Endothelial cell of umbilical vein (primary cell): ENCODE measurements around the gene PFDN5. TPM values are rescaled to one million over a fixed set of nuclear protein-coding genes. Genes with fewer than 3 reads are reported as not detected.

Source experiments
- BruUV-seq: library from RNA; stranded (reverse); fragments of 400-500 nt; replicated peaks from 2 replicates; lab custom pipeline; 2021; lab: Mats Ljungman, UMichigan
- CTCF ChIA-PET: fragments of 300-600, 350-600 bp; sonication (Branson Sonifier 250); formaldehyde crosslinking; loops from one replicate; lab custom pipeline; 2021; ENCODE audit warnings: antibody characterized with exemption, inconsistent platforms; lab: Charles Lee
- POLR2A ChIA-PET: fragments of 300-600, 350-600 bp; sonication (Branson Sonifier 250); formaldehyde crosslinking; loops from one replicate; lab custom pipeline; 2021; ENCODE audit warnings: antibody characterized with exemption, inconsistent platforms; lab: Charles Lee
- DNase-seq: peaks from one replicate; pipeline ENCODE4 v3.0.0-alpha.2; 2011; ENCODE audit warnings: low read depth, low spot score
- FAIRE-seq: peaks from 2 replicates; lab custom pipeline; 2011; peaks lifted over from hg19 to GRCh38; lab: Jason Lieb, UNC
- H2AFZ ChIP-seq: 2 replicates; pipeline ENCODE4 v1.6.0; 2012; ENCODE audit warnings: low read depth, low read length, control low read depth, inconsistent platforms
- H3K27ac ChIP-seq: 2 replicates; pipeline ENCODE4 v1.5.1; 2011; ENCODE audit warnings: low read depth, mild to moderate bottlenecking, control low read depth, low read length, moderate library complexity; ENCODE audit not compliant: insufficient read depth
- H3K27me3 ChIP-seq, 2 experiments: 2 replicates each; pipeline versions ENCODE4 v1.6.0 to v1.6.1; 2011; ENCODE audit warnings: low read length in 2 of 2, mixed read lengths in 1 of 2; ENCODE audit not compliant: control insufficient read depth in 2 of 2, insufficient read depth in 2 of 2
- H3K36me3 ChIP-seq, 2 experiments: 2 replicates in 1 of 2; 3 replicates in 1 of 2; pipeline ENCODE4 v1.5.1; 2011; ENCODE audit warnings: low read length in 2 of 2, mild to moderate bottlenecking in 1 of 2, moderate library complexity in 1 of 2; ENCODE audit not compliant: control insufficient read depth in 2 of 2, insufficient read depth in 2 of 2; ENCODE audit errors: extremely low read depth in 1 of 2
- H3K4me1 ChIP-seq: 3 replicates; pipeline ENCODE4 v1.5.1; 2011; ENCODE audit warnings: mild to moderate bottlenecking, low read length; ENCODE audit not compliant: control insufficient read depth, insufficient read depth; ENCODE audit errors: extremely low read depth
- H3K4me2 ChIP-seq: 2 replicates; pipeline ENCODE4 v1.6.1; 2011; ENCODE audit warnings: low read length, control low read depth, mixed read lengths; ENCODE audit not compliant: insufficient read depth
- H3K4me3 ChIP-seq, 3 experiments: fragments of 200-600 bp in 1 of 3; sonication (generic), shearing (Covaris generic) in 1 of 3; replicated peaks in 1 of 3; 2 replicates each; pipeline ENCODE4 v1.5.1; 2011 to 2016; ENCODE audit warnings: control low read depth in 3 of 3, low read length in 3 of 3, mild to moderate bottlenecking in 2 of 3, inconsistent platforms in 1 of 3, low read depth in 1 of 3, moderate library complexity in 1 of 3; ENCODE audit not compliant: insufficient read depth in 1 of 3
- H3K79me2 ChIP-seq: 2 replicates; pipeline ENCODE4 v1.6.0; 2012; ENCODE audit warnings: low read length, inconsistent platforms; ENCODE audit not compliant: control insufficient read depth, insufficient read depth
- H3K9ac ChIP-seq: replicated peaks from 2 replicates; pipeline ENCODE3; 2011; ENCODE audit warnings: low read length, control low read depth; ENCODE audit not compliant: insufficient read depth; ENCODE audit errors: extremely low read depth
- H3K9me1 ChIP-seq: replicated peaks from 3 replicates; pipeline ENCODE4 v1.6.0; 2011; ENCODE audit warnings: mild to moderate bottlenecking, low read length; ENCODE audit not compliant: control insufficient read depth, insufficient read depth; ENCODE audit errors: extremely low read depth
- H3K9me3 ChIP-seq: replicated peaks from 2 replicates; pipeline ENCODE4 v1.5.1; 2012; ENCODE audit warnings: low read length, inconsistent platforms; ENCODE audit not compliant: control insufficient read depth, insufficient read depth
- H4K20me1 ChIP-seq: replicated peaks from 2 replicates; pipeline ENCODE3; 2011; ENCODE audit warnings: mild to moderate bottlenecking, low read length; ENCODE audit not compliant: control insufficient read depth, insufficient read depth; ENCODE audit errors: extremely low read depth
- CTCF ChIP-seq, 2 donors: IDR thresholded peaks; 1 replicate in 1 of 2; 2 replicates in 1 of 2; pipeline ENCODE4 v1.5.1; 2011; ENCODE audit warnings: low read length in 2 of 2, mild to moderate bottlenecking in 2 of 2, moderate library complexity in 2 of 2, control low read depth in 1 of 2, inconsistent platforms in 1 of 2, low read depth in 1 of 2; ENCODE audit not compliant: insufficient read depth in 1 of 2; ENCODE audit errors: extremely low read depth in 1 of 2
- EZH2 ChIP-seq: IDR thresholded peaks from 2 replicates; pipeline ENCODE4 v1.6.1; 2012; ENCODE audit warnings: borderline replicate concordance, low read depth, mild to moderate bottlenecking, moderate library complexity, low read length, inconsistent platforms; ENCODE audit not compliant: severe bottlenecking
- FOS ChIP-seq: IDR thresholded peaks from 2 replicates; pipeline ENCODE4 v1.6.1; 2011; ENCODE audit warnings: mild to moderate bottlenecking, low read length, moderate library complexity, borderline replicate concordance; ENCODE audit not compliant: insufficient read depth
- GATA2 ChIP-seq: IDR thresholded peaks from 2 replicates; pipeline ENCODE4 v1.7.0; 2011; ENCODE audit warnings: low read depth, mild to moderate bottlenecking, moderate library complexity, mixed read lengths, low read length; ENCODE audit not compliant: insufficient read length, insufficient read depth
- JUN ChIP-seq: IDR thresholded peaks from 2 replicates; pipeline ENCODE4 v1.6.1; 2011; ENCODE audit warnings: borderline replicate concordance, low read depth; ENCODE audit not compliant: insufficient read length, insufficient read depth
- MYC ChIP-seq: IDR thresholded peaks from one replicate; pipeline ENCODE4 v1.6.1; 2011; ENCODE audit warnings: mild to moderate bottlenecking, low read depth, low read length
- POLR2A ChIP-seq: IDR thresholded peaks from 2 replicates; pipeline ENCODE4 v1.6.1; 2012; ENCODE audit warnings: low read depth, mild to moderate bottlenecking, control low read depth, low read length
- POLR2AphosphoS5 ChIP-seq: IDR thresholded peaks from 2 replicates; pipeline ENCODE4 v1.6.1; 2012; ENCODE audit warnings: low read depth, mild to moderate bottlenecking, control low read depth, low read length, moderate library complexity; ENCODE audit not compliant: insufficient read depth
- dilution Hi-C: fragments of 300-500 bp; cut with MboI; formaldehyde crosslinking; loops from one replicate; pipeline ENCODE4 v1.15.0; 2019; ENCODE audit warnings: low sequenced_read_pairs; ENCODE audit not compliant: extremely low pct_ligation_motif_present
- intact Hi-C: fragments of 100-400 bp; cut with micrococcal nuclease; formaldehyde crosslinking; loops from one replicate; pipeline ENCODE4 v1.10.0; 2022
- polyA plus RNA-seq, 4 experiments: library from polyadenylated mRNA; depleted of rRNA in 3 of 4; stranded (reverse) in 3 of 4; unstranded in 1 of 4; fragments of >200 nt; gene quantifications; 2 replicates each; pipeline versions ENCODE4 v1.2.1 to v1.2.3, GENCODE V29; 2011 to 2012; ENCODE audit warnings: missing spikeins in 1 of 4
- total RNA-seq: library from RNA; stranded (reverse); gene quantifications from 2 replicates; pipeline ENCODE4 v1.2.3, GENCODE V29; 2021
- TF ChIP-seq, protein P1 (sequence below): IDR thresholded peaks from 2 replicates; pipeline ENCODE4 v1.6.1; 2011; ENCODE audit not compliant: insufficient read depth, insufficient read length

The PFDN5 gene
- total and polyA plus RNA-seq, 2 donors (not counting 3 experiments of a cell fraction or from before 2014, with no cell fraction given), result 301 to 745 TPM

- H3K79me2 ChIP-seq, result peaks cover 5% of the 10 kb centered on the region
- no peaks in the 10 kb centered on the region for H3K27me3 ChIP-seq
- intact Hi-C loops (loop anchor here (1.0 to 2.0 kb wide), 2 partner anchors 55 to 184 kb away; no protein-coding TSS in a partner anchor), dilution Hi-C loops (no loop called here)
- no peak overlapping the region for H3K4me3 ChIP-seq
- POLR2A ChIA-PET, result interaction anchor here (1.0 kb wide), 1 partner anchor 21 kb away, joined by 3 read pairs; no protein-coding TSS in a partner anchor
- no peaks in the 10 kb centered on the region for H4K20me1 ChIP-seq
- DNase-seq, result no peak
- peak overlapping the region; percentile 43 for H3K27ac ChIP-seq
- FAIRE-seq, result no peak
- H3K4me2 ChIP-seq, result peak overlapping the region; percentile 39
- H3K4me1 ChIP-seq, result peaks cover 24% of the 10 kb centered on the region
- H3K36me3 ChIP-seq, result no peaks in the 10 kb centered on the region
- peak overlapping the region; percentile 83 for H2AFZ ChIP-seq
- TF ChIP-seq GATA2 (no peak), EZH2 (no peak), CTCF (IDR thresholded peaks at IDR 0.05; ENCODE audit: extremely low read depth in 1 of 2, insufficient read depth in 1 of 2, low read depth in 1 of 2, low read length in 2 of 2) (no peak), POLR2A (no peak), FOS (no peak), POLR2AphosphoS5 (no peak), MYC (no peak), JUN (no peak)
- TF ChIP-seq, protein P1, sequence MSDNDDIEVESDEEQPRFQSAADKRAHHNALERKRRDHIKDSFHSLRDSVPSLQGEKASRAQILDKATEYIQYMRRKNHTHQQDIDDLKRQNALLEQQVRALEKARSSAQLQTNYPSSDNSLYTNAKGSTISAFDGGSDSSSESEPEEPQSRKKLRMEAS, result no peak
- BruUV-seq, result no TSS peak
- no peaks in the 10 kb centered on the region for H3K9me1 ChIP-seq
- H3K9me3 ChIP-seq, result no peaks in the 10 kb centered on the region
- H3K9ac ChIP-seq, result peak overlapping the region; percentile 75
- CTCF ChIA-PET, result interaction anchor here (1.3 to 13.2 kb wide), 10 partner anchors 21 to 184 kb away, joined by 3 to 225 read pairs (median 12); partner anchors contain the start of genes NPFF and TARBP2
Observed at GRCh38 chr12:53324113-53324778, 28.9 kb downstream of the PFDN5 start.
